Left lung (tissue), 10 donors: Measurements from ENCODE around the gene CBFA2T2. TPM values are rescaled to one million over a fixed set of nuclear protein-coding genes. Genes with fewer than 3 reads are reported as not detected.

Experiments used
- ATAC-seq: fragments of 200-7000 bp; cut with Tn5 transposase; one replicate; pipeline ENCODE4 v1.9.1; 2020; ENCODE audit warnings: moderate library complexity
- DNase-seq, 4 donors: peaks; one replicate each; pipeline ENCODE4 v3.0.0-alpha.2; 2013 to 2020
- H3K27ac ChIP-seq, 2 donors: fragments of 200-600 bp; sonication (generic) in 1 of 2; one replicate each; pipeline versions ENCODE4 v1.5.0 to v1.8.0; 2020 to 2021
- H3K27me3 ChIP-seq, 2 donors: fragments of 200-600 bp; sonication (generic) in 1 of 2; one replicate each; pipeline versions ENCODE4 v1.5.0 to v1.8.0; 2020 to 2021
- H3K36me3 ChIP-seq, 2 donors: fragments of 200-600 bp; sonication (generic) in 1 of 2; one replicate each; pipeline versions ENCODE4 v1.5.0 to v1.8.0; 2020 to 2021
- H3K4me1 ChIP-seq, 2 donors: fragments of 200-600 bp; one replicate each; pipeline ENCODE4 v1.8.0; 2021
- H3K4me3 ChIP-seq, 2 donors: fragments of 200-600 bp; sonication (generic) in 1 of 2; one replicate each; pipeline versions ENCODE4 v1.5.0 to v1.8.0; 2020 to 2021; ENCODE audit warnings: mild to moderate bottlenecking in 1 of 2
- H3K9me3 ChIP-seq, 2 donors: fragments of 200-600 bp; sonication (generic) in 1 of 2; one replicate each; pipeline versions ENCODE4 v1.5.0 to v1.8.0; 2020 to 2021
- CTCF ChIP-seq, 2 donors: fragments of 200-600 bp; sonication (generic) in 1 of 2; IDR thresholded peaks; one replicate each; pipeline versions ENCODE4 v1.5.0 to v1.8.0; 2021; ENCODE audit warnings: antibody characterized with exemption in 2 of 2
- intact Hi-C, 2 donors: fragments of 100-400 bp; cut with DNase I; formaldehyde crosslinking; loops; one replicate each; pipeline versions ENCODE4 v1.11.2 to v1.14.2; 2022
- polyA plus RNA-seq, 6 donors: library from polyadenylated mRNA; unstranded; fragments of 120-200 nt; gene quantifications; one replicate each; pipeline ENCODE4 v1.2.1, GENCODE V29; 2013; ENCODE audit not compliant: insufficient read length in 6 of 6
- total RNA-seq, 2 donors: library from RNA; stranded (reverse); fragmentation: NEBNext Ultra II Directional; extraction: Animal tissue kit (Norgen Biotek cat#: 25700); gene quantifications; one replicate each; pipeline ENCODE4 v1.2.1, GENCODE V29; 2021
- donor health status: DM: no; HTN: yes; CAD: no.
- donor health status: DM: no; HTN: no; CAD: no.

CBFA2T2 gene
- total and polyA plus RNA-seq, 8 donors = 11.9 to 54.4 (median 43.8) TPM

GRCh38 chr20:33666293-33667244 lies 176.7 kb downstream of the CBFA2T2 start, which contains the start of gene ACTL10:
Gene ACTL10 (plus strand): TSS chr20:33666943. CDS start chr20:33667498, 555 bp downstream.
- Histone ChIP-seq H3K27ac (peak within 1 kb of the TSS; percentile 79 to 87), H3K9me3 (no peaks in the 10 kb centered on the region), H3K27me3 (no peaks in the 10 kb centered on the region), H3K4me1 (peaks cover 18 to 50% of the 10 kb centered on the region in 2 donors), H3K36me3 (peaks cover 0 to 11% of the 10 kb centered on the region in 2 donors), H3K4me3 (peak within 1 kb of the TSS; percentile 55 to 56)
- intact Hi-C loops = no loop called here
- ATAC-seq (peak; percentile 81), DNase-seq (peak; percentile 89 to 98 (median 98))
- peak in 1 of 2 donors; percentile 36 for TF ChIP-seq CTCF (IDR thresholded peaks at IDR 0.05)

- DNase-seq (peak in 1 of 4 donors; percentile 91), ATAC-seq (peak; percentile 2)
- Histone ChIP-seq H3K27me3 (no peaks in the 10 kb centered on the region), H3K9me3 (no peaks in the 10 kb centered on the region), H3K4me3 (peak overlapping the region; percentile 55 to 56), H3K36me3 (peaks cover 0 to 11% of the 10 kb centered on the region in 2 donors), H3K4me1 (peaks cover 18 to 56% of the 10 kb centered on the region in 2 donors), H3K27ac (peak overlapping the region; percentile 79 to 87)
- intact Hi-C loops = no loop called here
- TF ChIP-seq CTCF (IDR thresholded peaks at IDR 0.05) = no peak
Measured at GRCh38 chr20:33667245-33667675, 177.4 kb downstream of the CBFA2T2 start.

- peak in 3 of 4 donors; percentile 83 to 97 (median 84) for DNase-seq
- peak; percentile 60 for ATAC-seq
- H3K27me3 ChIP-seq = no peaks in the 10 kb centered on the region
- H3K4me1 ChIP-seq = peaks cover 18 to 57% of the 10 kb centered on the region in 2 donors
- peaks cover 0 to 11% of the 10 kb centered on the region in 2 donors for H3K36me3 ChIP-seq
- intact Hi-C loops = no loop called here
- TF ChIP-seq CTCF (IDR thresholded peaks at IDR 0.05) = peak; percentile 76 to 94
- no peaks in the 10 kb centered on the region for H3K9me3 ChIP-seq
- H3K27ac ChIP-seq = peak overlapping the region; percentile 79 to 87
- H3K4me3 ChIP-seq = peak overlapping the region; percentile 55 to 56
Measured at GRCh38 chr20:33667676-33668465, 178.0 kb downstream of the CBFA2T2 start.

GRCh38 chr20:33668466-33669155 lies 178.7 kb downstream of the CBFA2T2 start:
- no peaks in the 10 kb centered on the region for H3K9me3 ChIP-seq
- H3K4me3 ChIP-seq = no peak overlapping the region
- H3K4me1 ChIP-seq = peaks cover 21 to 59% of the 10 kb centered on the region in 2 donors
- no peaks in the 10 kb centered on the region for H3K27me3 ChIP-seq
- peaks cover 0 to 11% of the 10 kb centered on the region in 2 donors for H3K36me3 ChIP-seq
- TF ChIP-seq CTCF (IDR thresholded peaks at IDR 0.05) = no peak
- H3K27ac ChIP-seq = no peak overlapping the region
- ATAC-seq (no peak), DNase-seq (peak in 1 of 4 donors; percentile 57)
- intact Hi-C loops = no loop called here
